ENCODE data around the gene MAP2K1.
A peak's percentile ranks its signal among the peaks of the same experiment; 100 is the strongest.

Gene MAP2K1

GRCh38 chr15:66494262-66494661 is 107.5 kb downstream of the MAP2K1 start:
- peaks cover 72 to 93% of the 10 kb centered on the region in 2 experiments for H3K36me3 ChIP-seq (ENCODE audit: control insufficient read depth in 2 of 2, insufficient read depth in 1 of 2, low read length in 2 of 2)
- H3K4me1 ChIP-seq (ENCODE audit: control insufficient read depth, insufficient read depth, low read length), result peaks cover 2% of the 10 kb centered on the region; the same call in 1 of the 2 replicates
- no peaks in the 10 kb centered on the region for H3K9me3 ChIP-seq (ENCODE audit: control insufficient read depth, insufficient read depth, low read depth, low read length)
- TF ChIP-seq, protein P1, sequence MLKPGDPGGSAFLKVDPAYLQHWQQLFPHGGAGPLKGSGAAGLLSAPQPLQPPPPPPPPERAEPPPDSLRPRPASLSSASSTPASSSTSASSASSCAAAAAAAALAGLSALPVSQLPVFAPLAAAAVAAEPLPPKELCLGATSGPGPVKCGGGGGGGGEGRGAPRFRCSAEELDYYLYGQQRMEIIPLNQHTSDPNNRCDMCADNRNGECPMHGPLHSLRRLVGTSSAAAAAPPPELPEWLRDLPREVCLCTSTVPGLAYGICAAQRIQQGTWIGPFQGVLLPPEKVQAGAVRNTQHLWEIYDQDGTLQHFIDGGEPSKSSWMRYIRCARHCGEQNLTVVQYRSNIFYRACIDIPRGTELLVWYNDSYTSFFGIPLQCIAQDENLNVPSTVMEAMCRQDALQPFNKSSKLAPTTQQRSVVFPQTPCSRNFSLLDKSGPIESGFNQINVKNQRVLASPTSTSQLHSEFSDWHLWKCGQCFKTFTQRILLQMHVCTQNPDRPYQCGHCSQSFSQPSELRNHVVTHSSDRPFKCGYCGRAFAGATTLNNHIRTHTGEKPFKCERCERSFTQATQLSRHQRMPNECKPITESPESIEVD (tag by site-specific recombination; IDR thresholded peaks at IDR 0.05), result no peak
- 0 out of 2 replicates have a peak, but pooled peaks have one; percentile 15 for TF ChIP-seq ZBTB17 (tag by site-specific recombination; IDR thresholded peaks at IDR 0.05)
- TF ChIP-seq ZNF513 (tag by site-specific recombination; IDR thresholded peaks at IDR 0.05), result peak; percentile 71; the same call in 1 of the 2 replicates
- ChIA-PET POLR2A (interaction anchor here (1.1 kb wide), 1 partner anchor 9 kb away, joined by 4 read pairs; no protein-coding TSS in a partner anchor), CTCF (interaction anchor here (0.8 kb wide), 1 partner anchor 1175 kb away, joined by 3 read pairs; no protein-coding TSS in a partner anchor)
- H3K27ac ChIP-seq (ENCODE audit: extremely low read depth, low read depth, low read length), result no peak overlapping the region
- no peak overlapping the region for H3K4me3 ChIP-seq (ENCODE audit: low read depth, low read length)

DNA sequence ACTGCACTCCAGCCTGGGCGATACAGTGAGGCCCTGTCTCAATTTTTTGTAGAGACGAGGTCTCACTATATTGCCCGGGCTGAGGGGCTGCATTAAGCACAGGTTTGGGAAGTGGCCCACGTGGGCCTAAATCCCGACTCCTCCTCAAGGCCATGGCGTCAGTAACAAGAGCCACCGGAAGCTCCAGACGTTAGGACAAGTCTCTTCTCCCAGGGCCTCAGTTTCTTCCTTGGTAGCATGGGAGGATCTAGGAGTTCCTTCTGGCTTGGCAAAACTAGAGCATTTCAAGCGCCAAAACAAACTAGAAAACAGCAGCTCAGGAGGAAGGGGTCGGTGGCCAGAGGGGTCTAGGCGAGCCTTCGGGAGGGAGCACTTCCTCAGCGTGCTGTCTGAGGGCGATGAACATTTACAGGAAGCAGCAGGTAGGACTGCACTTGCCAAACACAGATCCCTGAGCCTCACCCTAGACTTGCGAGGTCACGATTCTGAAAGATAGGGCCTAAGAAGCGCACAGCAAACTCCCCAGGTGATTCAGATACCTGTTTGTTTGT is 110.3 kb downstream of the MAP2K1 start:
- 0 out of 2 replicates have a peak, but pooled peaks have one; percentile 9 for TF ChIP-seq ZNF768 (tag by site-specific recombination; IDR thresholded peaks at IDR 0.05)
- no peak for TF ChIP-seq ZNF830 (tag by site-specific recombination; IDR thresholded peaks at IDR 0.05; ENCODE audit: low read depth)
- no peak for TF ChIP-seq ELK4 (IDR thresholded peaks at IDR 0.05; ENCODE audit: borderline replicate concordance, low read depth, low read length)
- no peak for TF ChIP-seq ZEB2 (tag by site-specific recombination; IDR thresholded peaks at IDR 0.05)
- TF ChIP-seq, protein P2, sequence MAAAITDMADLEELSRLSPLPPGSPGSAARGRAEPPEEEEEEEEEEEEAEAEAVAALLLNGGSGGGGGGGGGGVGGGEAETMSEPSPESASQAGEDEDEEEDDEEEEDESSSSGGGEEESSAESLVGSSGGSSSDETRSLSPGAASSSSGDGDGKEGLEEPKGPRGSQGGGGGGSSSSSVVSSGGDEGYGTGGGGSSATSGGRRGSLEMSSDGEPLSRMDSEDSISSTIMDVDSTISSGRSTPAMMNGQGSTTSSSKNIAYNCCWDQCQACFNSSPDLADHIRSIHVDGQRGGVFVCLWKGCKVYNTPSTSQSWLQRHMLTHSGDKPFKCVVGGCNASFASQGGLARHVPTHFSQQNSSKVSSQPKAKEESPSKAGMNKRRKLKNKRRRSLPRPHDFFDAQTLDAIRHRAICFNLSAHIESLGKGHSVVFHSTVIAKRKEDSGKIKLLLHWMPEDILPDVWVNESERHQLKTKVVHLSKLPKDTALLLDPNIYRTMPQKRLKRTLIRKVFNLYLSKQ (tag by site-specific recombination; IDR thresholded peaks at IDR 0.05; ENCODE audit: borderline replicate concordance), result no peak
- TF ChIP-seq ZNF548 (tag by site-specific recombination; IDR thresholded peaks at IDR 0.05), result no peak
- no peak for TF ChIP-seq ZNF155 (tag by site-specific recombination; IDR thresholded peaks at IDR 0.05)
- TF ChIP-seq, protein P3, sequence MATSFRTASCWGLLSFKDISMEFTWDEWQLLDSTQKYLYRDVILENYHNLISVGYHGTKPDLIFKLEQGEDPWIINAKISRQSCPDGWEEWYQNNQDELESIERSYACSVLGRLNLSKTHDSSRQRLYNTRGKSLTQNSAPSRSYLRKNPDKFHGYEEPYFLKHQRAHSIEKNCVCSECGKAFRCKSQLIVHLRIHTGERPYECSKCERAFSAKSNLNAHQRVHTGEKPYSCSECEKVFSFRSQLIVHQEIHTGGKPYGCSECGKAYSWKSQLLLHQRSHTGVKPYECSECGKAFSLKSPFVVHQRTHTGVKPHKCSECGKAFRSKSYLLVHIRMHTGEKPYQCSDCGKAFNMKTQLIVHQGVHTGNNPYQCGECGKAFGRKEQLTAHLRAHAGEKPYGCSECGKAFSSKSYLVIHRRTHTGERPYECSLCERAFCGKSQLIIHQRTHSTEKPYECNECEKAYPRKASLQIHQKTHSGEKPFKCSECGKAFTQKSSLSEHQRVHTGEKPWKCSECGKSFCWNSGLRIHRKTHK (tag by site-specific recombination; IDR thresholded peaks at IDR 0.05), result no peak
- H3K27ac ChIP-seq (ENCODE audit: extremely low read depth, low read depth, low read length), result peak overlapping the region; percentile 65
- H3K9me3 ChIP-seq (ENCODE audit: control insufficient read depth, insufficient read depth, low read depth, low read length), result no peaks in the 10 kb centered on the region
- peaks cover 79 to 95% of the 10 kb centered on the region in 2 experiments for H3K36me3 ChIP-seq (ENCODE audit: control insufficient read depth in 2 of 2, insufficient read depth in 1 of 2, low read length in 2 of 2)
- H3K4me3 ChIP-seq (ENCODE audit: low read depth, low read length), result peak overlapping the region; percentile 75
- ChIA-PET CTCF (interaction anchor here (0.6 to 3.2 kb wide), 24 partner anchors 8 to 684 kb away, joined by 3 to 58 read pairs (median 8); partner anchors contain the start of genes MAP2K1 and ZWILCH), POLR2A (interaction anchor here (0.6 to 3.5 kb wide), 6 partner anchors 8 to 119 kb away, joined by 3 to 26 read pairs (median 7); partner anchors contain the start of gene MAP2K1)
- H3K4me1 ChIP-seq (ENCODE audit: control insufficient read depth, insufficient read depth, low read length), result peaks cover 2% of the 10 kb centered on the region; the same call in 1 of the 2 replicates
